Mesenchymal stem cell (in vitro differentiated cells and primary cell): ENCODE data around the gene YWHAH.

Source experiments
- DNase-seq: peaks from one replicate; pipeline ENCODE4 v3.0.0-alpha.2; 2013
- H2AFZ ChIP-seq: one replicate; pipeline ENCODE4 v1.6.1; 2013; ENCODE audit warnings: low read depth, mild to moderate bottlenecking, control low read depth, inconsistent platforms, low read length, moderate library complexity
- H2AK5ac ChIP-seq: 2 replicates; pipeline ENCODE4 v1.6.1; 2013; ENCODE audit warnings: low read length, moderate library complexity, mild to moderate bottlenecking, inconsistent platforms; ENCODE audit not compliant: severe bottlenecking
- H2BK120ac ChIP-seq: one replicate; pipeline ENCODE4 v1.6.1; 2013; ENCODE audit warnings: low read depth, mild to moderate bottlenecking, inconsistent platforms, low read length, moderate library complexity
- H2BK12ac ChIP-seq, 2 experiments: one replicate each; pipeline ENCODE4 v1.6.1; 2013; ENCODE audit warnings: inconsistent platforms in 2 of 2, low read length in 2 of 2, mild to moderate bottlenecking in 2 of 2, moderate library complexity in 2 of 2, control low read depth in 1 of 2
- H2BK15ac ChIP-seq: one replicate; pipeline ENCODE4 v1.6.1; 2013; ENCODE audit warnings: mild to moderate bottlenecking, low read depth, inconsistent platforms; ENCODE audit not compliant: poor library complexity, severe bottlenecking
- H2BK5ac ChIP-seq: 2 replicates; pipeline ENCODE4 v1.6.1; 2013; ENCODE audit warnings: low read depth, mild to moderate bottlenecking, low read length, control low read depth, inconsistent platforms; ENCODE audit not compliant: poor library complexity, severe bottlenecking
- H3K14ac ChIP-seq, 2 experiments: one replicate each; pipeline ENCODE4 v1.6.1; 2013; ENCODE audit warnings: inconsistent platforms in 2 of 2, low read length in 2 of 2, control low read depth in 1 of 2, mild to moderate bottlenecking in 1 of 2, moderate library complexity in 1 of 2
- H3K18ac ChIP-seq, 2 experiments: one replicate each; pipeline ENCODE4 v1.6.1; 2013; ENCODE audit warnings: inconsistent platforms in 2 of 2, low read length in 2 of 2, control low read depth in 1 of 2, low read depth in 1 of 2, mild to moderate bottlenecking in 1 of 2
- H3K23ac ChIP-seq, 2 experiments: one replicate each; pipeline ENCODE4 v1.6.1; 2013; ENCODE audit warnings: inconsistent platforms in 2 of 2, low read length in 2 of 2, mild to moderate bottlenecking in 2 of 2, moderate library complexity in 2 of 2, control low read depth in 1 of 2
- H3K27ac ChIP-seq: 2 replicates; pipeline ENCODE4 v1.5.1; 2013; ENCODE audit warnings: mild to moderate bottlenecking, moderate library complexity, low read length, control low read depth, inconsistent platforms; ENCODE audit not compliant: poor library complexity, severe bottlenecking
- H3K27me3 ChIP-seq, 2 experiments: 2 replicates each; pipeline versions ENCODE4 v1.6.1 to v1.7.0; 2013; ENCODE audit warnings: low read length in 2 of 2, mild to moderate bottlenecking in 2 of 2, moderate library complexity in 2 of 2, control low read depth in 1 of 2, inconsistent platforms in 1 of 2; ENCODE audit not compliant: control insufficient read depth in 1 of 2, insufficient read depth in 1 of 2
- H3K36me3 ChIP-seq, 2 experiments: 2 replicates each; pipeline versions ENCODE4 v1.6.1 to v1.7.0; 2013; ENCODE audit warnings: low read length in 2 of 2, control low read depth in 1 of 2, inconsistent platforms in 1 of 2, low read depth in 1 of 2, mild to moderate bottlenecking in 1 of 2; ENCODE audit not compliant: insufficient read depth in 2 of 2, control insufficient read depth in 1 of 2
- H3K4ac ChIP-seq, 2 experiments: one replicate each; pipeline ENCODE4 v1.6.1; 2013; ENCODE audit warnings: inconsistent platforms in 2 of 2, low read length in 2 of 2, mild to moderate bottlenecking in 2 of 2, moderate library complexity in 2 of 2, control low read depth in 1 of 2, low read depth in 1 of 2
- H3K4me1 ChIP-seq: 2 replicates; pipeline ENCODE4 v1.6.1; 2013; ENCODE audit warnings: low read depth, low read length, control low read depth; ENCODE audit not compliant: control insufficient read depth, insufficient read depth
- H3K4me2 ChIP-seq: 2 replicates; pipeline ENCODE4 v1.6.1; 2013; ENCODE audit warnings: low read length, mild to moderate bottlenecking, inconsistent platforms; ENCODE audit not compliant: poor library complexity, severe bottlenecking
- H3K4me3 ChIP-seq, 2 experiments: 2 replicates each; pipeline versions ENCODE4 v1.5.1 to v1.7.0; 2013; ENCODE audit warnings: low read length in 2 of 2, mild to moderate bottlenecking in 2 of 2, control low read depth in 1 of 2, low read depth in 1 of 2; ENCODE audit not compliant: insufficient read depth in 1 of 2
- H3K79me1 ChIP-seq: replicated peaks from 2 replicates; pipeline ENCODE4 v1.6.1; 2013; ENCODE audit warnings: mild to moderate bottlenecking, control low read depth, low read length, inconsistent platforms; ENCODE audit not compliant: poor library complexity, severe bottlenecking
- H3K9ac ChIP-seq: 2 replicates; pipeline ENCODE4 v1.7.0; 2013; ENCODE audit warnings: mild to moderate bottlenecking, low read length, moderate library complexity
- H3K9me3 ChIP-seq: 2 replicates; pipeline ENCODE4 v1.7.0; 2013; ENCODE audit warnings: mild to moderate bottlenecking, low read length; ENCODE audit not compliant: control insufficient read depth
- H4K8ac ChIP-seq: one replicate; pipeline ENCODE4 v1.6.1; 2013; ENCODE audit warnings: inconsistent platforms, mild to moderate bottlenecking, low read length, moderate library complexity
- H4K91ac ChIP-seq: one replicate; pipeline ENCODE4 v1.6.1; 2013; ENCODE audit warnings: mild to moderate bottlenecking, low read length, inconsistent platforms
- WGBS: methylation state at CpG from one replicate; pipeline ENCODE4 v1.1.7; 2013; ENCODE audit warnings: mixed read lengths; 5-methylcytosine and 5-hydroxymethylcytosine counted together

YWHAH gene

DNA sequence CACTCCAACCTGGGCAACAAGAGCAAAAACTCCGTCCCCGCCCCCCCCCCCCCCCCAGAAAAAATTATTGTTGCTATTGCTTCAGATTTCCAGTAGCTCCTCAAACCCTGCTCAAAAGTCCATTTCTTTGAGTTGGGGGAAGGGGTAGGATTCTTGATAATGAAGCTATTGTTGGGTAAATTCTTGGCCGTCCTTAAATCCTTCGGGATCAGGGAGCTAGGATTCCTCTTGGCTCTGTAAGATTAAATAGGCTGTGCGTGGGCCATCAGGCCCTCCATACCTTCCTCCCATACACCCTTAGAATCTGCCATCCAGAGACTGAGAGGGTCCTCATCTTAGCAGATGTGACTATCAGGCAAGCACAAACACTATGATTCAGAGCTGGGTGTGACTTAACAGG, 16.4 kb downstream of the YWHAH start:
- H3K18ac ChIP-seq, result no peak overlapping the region
- H2AFZ ChIP-seq, result no peak overlapping the region
- peaks cover 4% of the 10 kb centered on the region for H3K79me1 ChIP-seq
- no peak overlapping the region for H3K4me3 ChIP-seq
- no peak overlapping the region for H3K4me2 ChIP-seq
- peaks cover 4% of the 10 kb centered on the region for H3K4me1 ChIP-seq
- H2BK5ac ChIP-seq, result no peak overlapping the region
- no peak overlapping the region for H3K14ac ChIP-seq
- no peak overlapping the region for H2BK15ac ChIP-seq
- no peak overlapping the region for H2AK5ac ChIP-seq
- no peak overlapping the region for H3K9ac ChIP-seq
- WGBS, result 71% methylated on average over 3 of the region's 5 CpGs
- H2BK12ac ChIP-seq, result no peak overlapping the region
- no peaks in the 10 kb centered on the region for H3K27me3 ChIP-seq
- no peak overlapping the region for H4K8ac ChIP-seq
- no peak overlapping the region for H3K4ac ChIP-seq
- no peak for DNase-seq
- no peak overlapping the region for H3K23ac ChIP-seq
- H2BK120ac ChIP-seq, result no peak overlapping the region
- H3K9me3 ChIP-seq, result no peaks in the 10 kb centered on the region
- no peak overlapping the region for H4K91ac ChIP-seq
- no peak overlapping the region for H3K27ac ChIP-seq
- peaks cover 14 to 31% of the 10 kb centered on the region in 2 experiments for H3K36me3 ChIP-seq

DNA sequence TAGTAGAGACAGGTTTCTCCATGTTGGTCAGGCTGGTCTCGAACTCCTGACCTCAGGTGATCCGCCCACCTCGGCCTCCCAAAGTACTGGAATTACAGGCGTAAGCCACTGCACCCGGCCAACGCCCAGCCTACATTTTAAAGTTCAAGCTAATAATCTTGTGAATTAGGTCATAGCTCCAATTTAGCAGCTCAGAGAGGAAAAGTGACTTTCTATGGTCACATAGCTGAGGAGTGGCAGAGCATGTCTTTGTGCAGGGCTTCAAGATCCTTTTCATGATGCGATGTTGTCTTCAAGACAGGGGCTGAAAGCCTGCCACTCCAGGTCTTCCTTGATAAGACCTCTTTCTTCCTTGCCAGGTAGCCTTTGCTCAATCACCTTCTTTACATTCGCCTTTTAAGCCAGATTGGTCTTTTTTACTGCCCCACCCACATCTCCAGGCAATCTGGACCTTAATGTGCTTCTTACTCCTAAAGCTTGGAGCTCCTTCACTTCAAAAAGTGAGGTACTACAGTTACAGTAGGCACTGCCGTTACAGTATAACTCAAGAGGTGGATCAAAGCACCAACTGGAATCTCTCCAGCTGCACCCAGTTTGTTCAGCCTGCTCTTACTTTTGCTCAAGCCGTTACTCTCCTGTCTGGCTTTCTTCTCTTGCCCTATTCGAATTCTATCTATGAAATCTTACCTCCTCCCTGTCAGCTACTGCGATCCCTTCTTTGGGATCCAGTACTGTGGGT, 18.2 kb downstream of the YWHAH start:
- H3K9me3 ChIP-seq, result no peaks in the 10 kb centered on the region
- H2BK15ac ChIP-seq, result no peak overlapping the region
- H3K27ac ChIP-seq, result no peak overlapping the region
- H3K18ac ChIP-seq, result no peak overlapping the region
- no peak overlapping the region for H4K91ac ChIP-seq
- no peak overlapping the region for H4K8ac ChIP-seq
- H3K9ac ChIP-seq, result no peak overlapping the region
- no peak overlapping the region for H3K4ac ChIP-seq
- no peak overlapping the region for H3K4me3 ChIP-seq
- no peak overlapping the region for H3K14ac ChIP-seq
- peaks cover 4% of the 10 kb centered on the region for H3K4me1 ChIP-seq
- H2BK5ac ChIP-seq, result no peak overlapping the region
- peaks cover 3% of the 10 kb centered on the region for H3K79me1 ChIP-seq
- no peak overlapping the region for H2BK120ac ChIP-seq
- no peak overlapping the region for H3K4me2 ChIP-seq
- DNase-seq, result no peak
- H3K27me3 ChIP-seq, result no peaks in the 10 kb centered on the region
- H2AFZ ChIP-seq, result no peak overlapping the region
- H3K36me3 ChIP-seq, result peaks cover 6 to 13% of the 10 kb centered on the region in 2 experiments
- WGBS, result 87% methylated on average over 11 of the region's 12 CpGs
- H2AK5ac ChIP-seq, result no peak overlapping the region
- H3K23ac ChIP-seq, result no peak overlapping the region
- H2BK12ac ChIP-seq, result no peak overlapping the region

DNA sequence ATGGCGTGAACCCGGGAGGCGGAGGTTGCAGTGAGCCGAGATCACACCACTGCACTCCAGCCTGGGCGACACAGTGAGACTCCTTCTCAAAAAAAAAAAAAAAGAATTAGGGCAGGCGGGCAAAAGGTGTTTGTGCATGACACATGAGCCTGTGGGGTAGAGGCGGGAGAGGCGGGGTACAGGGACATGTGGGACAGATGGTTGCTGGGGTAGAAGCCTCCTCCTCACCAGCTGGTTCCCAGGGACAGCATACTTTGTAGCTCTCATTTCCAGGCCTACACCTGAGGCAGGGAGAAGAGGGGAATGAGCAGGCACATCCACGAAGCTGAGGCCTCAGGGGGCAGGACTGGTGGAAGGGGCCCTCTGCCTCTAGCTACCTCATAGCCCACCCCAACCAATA, 23.7 kb downstream of the YWHAH start:
- no peak overlapping the region for H3K4ac ChIP-seq
- H3K18ac ChIP-seq, result no peak overlapping the region
- no peaks in the 10 kb centered on the region for H3K9me3 ChIP-seq
- no peak overlapping the region for H2AK5ac ChIP-seq
- H3K9ac ChIP-seq, result no peak overlapping the region
- H3K14ac ChIP-seq, result no peak overlapping the region
- no peak overlapping the region for H3K27ac ChIP-seq
- 86% methylated on average over 7 of the region's 9 CpGs for WGBS
- H3K79me1 ChIP-seq, result no peaks in the 10 kb centered on the region
- H3K4me3 ChIP-seq, result no peak overlapping the region
- H4K8ac ChIP-seq, result no peak overlapping the region
- H3K4me2 ChIP-seq, result no peak overlapping the region
- no peak overlapping the region for H3K23ac ChIP-seq
- no peak overlapping the region for H4K91ac ChIP-seq
- H2BK12ac ChIP-seq, result no peak overlapping the region
- no peak overlapping the region for H2BK5ac ChIP-seq
- no peaks in the 10 kb centered on the region for H3K36me3 ChIP-seq
- peaks cover 11% of the 10 kb centered on the region for H3K4me1 ChIP-seq
- H3K27me3 ChIP-seq, result peaks cover 0 to 5% of the 10 kb centered on the region in 2 experiments
- no peak overlapping the region for H2BK15ac ChIP-seq
- H2BK120ac ChIP-seq, result no peak overlapping the region
- no peak for DNase-seq
- H2AFZ ChIP-seq, result no peak overlapping the region

DNA sequence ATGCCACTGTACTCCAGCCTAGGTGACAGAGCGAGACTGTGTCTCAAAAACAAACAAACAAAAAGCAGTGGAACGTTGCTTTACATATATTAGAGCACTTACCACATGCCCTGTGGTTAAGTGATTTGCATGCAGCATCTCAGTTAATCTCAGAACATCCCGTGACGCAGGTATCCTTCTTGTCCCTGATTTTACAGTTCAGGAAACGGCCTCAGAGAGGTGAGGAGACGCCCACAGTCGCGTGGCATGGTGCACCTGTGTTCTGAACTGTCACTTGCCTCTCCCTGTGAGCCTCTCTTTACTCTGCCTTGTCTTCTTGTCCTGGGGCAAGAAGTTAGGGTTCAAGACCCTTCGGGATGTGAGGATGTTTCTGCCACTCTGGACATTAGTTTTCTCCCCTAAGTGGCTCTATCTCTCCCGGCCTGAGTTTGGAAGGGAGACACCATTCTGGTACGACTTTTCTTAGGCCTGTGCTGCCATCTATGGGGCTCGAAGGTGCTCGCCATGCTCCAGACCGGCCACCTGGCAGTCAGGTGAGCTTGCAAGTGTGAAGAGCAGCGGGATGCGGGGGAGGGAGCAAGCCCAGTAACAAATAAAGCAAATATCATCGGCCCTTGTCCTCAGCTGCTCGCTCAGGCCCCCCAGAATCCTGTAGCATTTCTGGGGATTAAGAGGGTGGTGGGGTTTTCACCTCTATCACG, 25.6 kb downstream of the YWHAH start:
- Histone ChIP-seq H3K23ac (no peak overlapping the region), H3K9me3 (no peaks in the 10 kb centered on the region), H3K9ac (peak overlapping the region; percentile 38), H2BK15ac (peak overlapping the region; percentile 9), H3K4ac (no peak overlapping the region), H3K4me2 (peak overlapping the region; percentile 87), H4K91ac (no peak overlapping the region), H2BK5ac (no peak overlapping the region), H3K4me1 (peaks cover 11% of the 10 kb centered on the region), H2BK12ac (no peak overlapping the region), H3K27me3 (peaks cover 0 to 6% of the 10 kb centered on the region in 2 experiments), H3K14ac (no peak overlapping the region), H4K8ac (no peak overlapping the region), H2AK5ac (no peak overlapping the region), H3K18ac (no peak overlapping the region), H3K4me3 (peak overlapping the region; percentile 37 to 81), H3K36me3 (no peaks in the 10 kb centered on the region), H2AFZ (peak overlapping the region; percentile 0), H2BK120ac (no peak overlapping the region), H3K27ac (no peak overlapping the region), H3K79me1 (no peaks in the 10 kb centered on the region)
- 42% methylated on average over 18 of the region's 19 CpGs for WGBS
- peak; percentile 59 for DNase-seq
